HEK293 (cell line): Measurements from ENCODE around the gene UBE4B.
A peak's percentile ranks its signal among the peaks of the same experiment; 100 is the strongest.

ENCODE experiments used
- GFI1B ChIP-seq: fragments of 450-650 bp; formaldehyde crosslinking; IDR thresholded peaks from 2 replicates; pipeline ENCODE4 v1.5.1; 2016; ENCODE audit warnings: missing biosample characterization, missing genetic modification characterization
- IKZF3 ChIP-seq: fragments of 450-650 bp; IDR thresholded peaks from 2 replicates; pipeline ENCODE4 v1.5.0; 2018; ENCODE audit warnings: missing biosample characterization, mild to moderate bottlenecking, missing genetic modification characterization, moderate library complexity
- KLF1 ChIP-seq: fragments of 450-650 bp; formaldehyde crosslinking; IDR thresholded peaks from 2 replicates; pipeline ENCODE4 v1.5.1; 2016; ENCODE audit warnings: missing biosample characterization, missing genetic modification characterization
- KLF10 ChIP-seq: fragments of 450-650 bp; IDR thresholded peaks from 2 replicates; pipeline ENCODE4 v1.5.1; 2018; ENCODE audit warnings: missing biosample characterization, mild to moderate bottlenecking, missing genetic modification characterization
- KLF17 ChIP-seq: fragments of 450-650 bp; formaldehyde crosslinking; IDR thresholded peaks from 2 replicates; pipeline ENCODE4 v1.5.1; 2016; ENCODE audit warnings: missing biosample characterization, missing genetic modification characterization
- SETDB1 ChIP-seq: IDR thresholded peaks from one replicate; pipeline ENCODE4 v1.6.1; 2017; ENCODE audit warnings: mild to moderate bottlenecking, low read length, moderate library complexity, mixed read lengths; ENCODE audit not compliant: insufficient read length
- SP7 ChIP-seq: fragments of 450-650 bp; formaldehyde crosslinking; IDR thresholded peaks from 2 replicates; pipeline ENCODE4 v1.5.1; 2016; ENCODE audit warnings: missing biosample characterization, missing genetic modification characterization
- ZBTB1 ChIP-seq: fragments of 450-650 bp; formaldehyde crosslinking; IDR thresholded peaks from 2 replicates; pipeline ENCODE4 v1.5.1; 2016; ENCODE audit warnings: missing biosample characterization, missing genetic modification characterization
- ZBTB11 ChIP-seq: fragments of 450-650 bp; formaldehyde crosslinking; conservative IDR thresholded peaks from 2 replicates; pipeline ENCODE4 v1.5.1; 2016; ENCODE audit warnings: low read depth, missing biosample characterization, missing genetic modification characterization
- ZFP37 ChIP-seq: fragments of 450-650 bp; formaldehyde crosslinking; IDR thresholded peaks from 2 replicates; pipeline ENCODE4 v1.5.1; 2016; ENCODE audit warnings: missing biosample characterization, missing genetic modification characterization
- ZNF121 ChIP-seq: fragments of 450-650 bp; formaldehyde crosslinking; IDR thresholded peaks from 2 replicates; pipeline ENCODE4 v1.5.1; 2016; ENCODE audit warnings: missing biosample characterization, missing genetic modification characterization
- ZNF138 ChIP-seq: fragments of 450-650 bp; formaldehyde crosslinking; IDR thresholded peaks from 2 replicates; pipeline ENCODE4 v1.5.1; 2016; ENCODE audit warnings: missing biosample characterization, missing genetic modification characterization, borderline replicate concordance
- ZNF140 ChIP-seq: fragments of 450-650 bp; formaldehyde crosslinking; IDR thresholded peaks from 2 replicates; pipeline ENCODE4 v1.5.1; 2016; ENCODE audit warnings: missing biosample characterization, missing genetic modification characterization
- ZNF221 ChIP-seq: fragments of 450-650 bp; formaldehyde crosslinking; IDR thresholded peaks from 2 replicates; pipeline ENCODE4 v1.5.1; 2017; ENCODE audit warnings: missing biosample characterization, missing genetic modification characterization, borderline replicate concordance
- ZNF239 ChIP-seq: fragments of 450-650 bp; formaldehyde crosslinking; IDR thresholded peaks from 2 replicates; pipeline ENCODE4 v1.5.1; 2016; ENCODE audit warnings: missing biosample characterization, missing genetic modification characterization
- ZNF266 ChIP-seq: fragments of 450-650 bp; formaldehyde crosslinking; IDR thresholded peaks from 2 replicates; pipeline ENCODE4 v1.5.1; 2016; ENCODE audit warnings: missing biosample characterization, missing genetic modification characterization, low read depth
- ZNF274 ChIP-seq, 2 experiments: fragments of 200-500 bp in 1 of 2; fragments of 450-650 bp in 1 of 2; sonication (Bioruptor generic) in 1 of 2; formaldehyde crosslinking in 1 of 2; IDR thresholded peaks; 2 replicates each; pipeline versions ENCODE4 v1.5.1 to v1.6.1; 2014 to 2016; ENCODE audit warnings: borderline replicate concordance in 1 of 2, inconsistent platforms in 1 of 2, low read length in 1 of 2, missing biosample characterization in 1 of 2, missing genetic modification characterization in 1 of 2
- ZNF341 ChIP-seq: fragments of 450-650 bp; formaldehyde crosslinking; IDR thresholded peaks from 2 replicates; pipeline ENCODE4; 2016; ENCODE audit warnings: low read depth, missing biosample characterization, missing genetic modification characterization
- ZNF404 ChIP-seq: fragments of 450-650 bp; formaldehyde crosslinking; IDR thresholded peaks from 2 replicates; pipeline ENCODE4 v1.5.1; 2017; ENCODE audit warnings: missing biosample characterization, missing genetic modification characterization
- ZNF426 ChIP-seq: fragments of 450-650 bp; formaldehyde crosslinking; IDR thresholded peaks from 2 replicates; pipeline ENCODE4 v1.5.1; 2017; ENCODE audit warnings: missing biosample characterization, missing genetic modification characterization, mild to moderate bottlenecking, inconsistent platforms, moderate library complexity
- ZNF510 ChIP-seq: fragments of 450-650 bp; formaldehyde crosslinking; IDR thresholded peaks from 2 replicates; pipeline ENCODE4 v1.5.1; 2018; ENCODE audit warnings: mild to moderate bottlenecking, missing genetic modification characterization, missing biosample characterization; ENCODE audit not compliant: insufficient replicate concordance
- ZNF529 ChIP-seq: fragments of 450-650 bp; formaldehyde crosslinking; IDR thresholded peaks from 2 replicates; pipeline ENCODE4 v1.5.1; 2017; ENCODE audit warnings: missing genetic modification characterization, missing biosample characterization; ENCODE audit not compliant: insufficient replicate concordance
- ZNF530 ChIP-seq: fragments of 450-650 bp; formaldehyde crosslinking; IDR thresholded peaks from 2 replicates; pipeline ENCODE4 v1.5.1; 2016; ENCODE audit warnings: low read depth, missing biosample characterization, missing genetic modification characterization
- ZNF544 ChIP-seq: fragments of 450-650 bp; formaldehyde crosslinking; IDR thresholded peaks from 2 replicates; pipeline ENCODE4 v1.5.0; 2017; ENCODE audit warnings: missing biosample characterization, missing genetic modification characterization
- ZNF555 ChIP-seq: fragments of 450-650 bp; formaldehyde crosslinking; conservative IDR thresholded peaks from 2 replicates; pipeline ENCODE4 v1.5.1; 2017; ENCODE audit warnings: missing biosample characterization, mild to moderate bottlenecking, missing genetic modification characterization, inconsistent platforms
- ZNF677 ChIP-seq: fragments of 450-650 bp; IDR thresholded peaks from 2 replicates; pipeline ENCODE4 v1.5.0; 2018; ENCODE audit warnings: missing biosample characterization, mild to moderate bottlenecking, missing genetic modification characterization, moderate library complexity
- ZNF704 ChIP-seq: fragments of 450-650 bp; formaldehyde crosslinking; IDR thresholded peaks from 2 replicates; pipeline ENCODE4 v1.5.1; 2016; ENCODE audit warnings: missing biosample characterization, missing genetic modification characterization
- ZNF777 ChIP-seq: fragments of 450-650 bp; formaldehyde crosslinking; IDR thresholded peaks from 2 replicates; pipeline ENCODE4 v1.5.1; 2017; ENCODE audit warnings: missing biosample characterization, missing genetic modification characterization, borderline replicate concordance
- TF ChIP-seq, protein P1 (sequence below): fragments of 450-650 bp; formaldehyde crosslinking; IDR thresholded peaks from 2 replicates; pipeline ENCODE4 v1.5.1; 2017; ENCODE audit warnings: missing biosample characterization, missing genetic modification characterization
- TF ChIP-seq, protein P2 (sequence below): fragments of 450-650 bp; formaldehyde crosslinking; IDR thresholded peaks from 2 replicates; pipeline ENCODE4 v1.5.1; 2016; ENCODE audit warnings: missing biosample characterization, missing genetic modification characterization, low read depth

The UBE4B gene

GRCh38 chr1:10103193-10103592 lies 70.4 kb downstream of the UBE4B start (continued):
- TF ChIP-seq ZBTB11 (tag by site-specific recombination): peak; percentile 87
- TF ChIP-seq IKZF3 (tag by site-specific recombination): no peak
- TF ChIP-seq ZNF274 (IDR thresholded peaks at IDR 0.05; ENCODE audit: low read length): no peak
- no peak for TF ChIP-seq ZNF274 (tag by site-specific recombination; IDR thresholded peaks at IDR 0.05; ENCODE audit: borderline replicate concordance)
- no peak for TF ChIP-seq ZNF138 (tag by site-specific recombination)
- TF ChIP-seq ZNF704: no peak
- TF ChIP-seq ZFP37 (tag by site-specific recombination): peak; percentile 77
- TF ChIP-seq ZNF555 (tag by site-specific recombination): peak; percentile 92
- no peak for TF ChIP-seq ZNF239 (tag by site-specific recombination)
- TF ChIP-seq ZNF341 (tag by site-specific recombination): 0 out of 2 replicates have a peak, but pooled peaks have one; percentile 20
- TF ChIP-seq SETDB1: no peak
- TF ChIP-seq SP7 (tag by site-specific recombination): no peak
- no peak for TF ChIP-seq ZNF544 (tag by site-specific recombination)
- TF ChIP-seq ZNF121 (tag by site-specific recombination): 0 out of 2 replicates have a peak, but pooled peaks have one; percentile 14
- TF ChIP-seq GFI1B: no peak
- TF ChIP-seq ZBTB1 (tag by site-specific recombination): peak; percentile 62; the same call in 1 of the 2 replicates
- TF ChIP-seq KLF17 (tag by site-specific recombination): no peak
- no peak for TF ChIP-seq ZNF777
- peak; percentile 52 for TF ChIP-seq ZNF529 (tag by site-specific recombination)
- TF ChIP-seq ZNF404 (tag by site-specific recombination): peak; percentile 84; the same call in 1 of the 2 replicates
- TF ChIP-seq ZNF530 (tag by site-specific recombination): 0 out of 2 replicates have a peak, but pooled peaks have one; percentile 41
- TF ChIP-seq, protein P1, sequence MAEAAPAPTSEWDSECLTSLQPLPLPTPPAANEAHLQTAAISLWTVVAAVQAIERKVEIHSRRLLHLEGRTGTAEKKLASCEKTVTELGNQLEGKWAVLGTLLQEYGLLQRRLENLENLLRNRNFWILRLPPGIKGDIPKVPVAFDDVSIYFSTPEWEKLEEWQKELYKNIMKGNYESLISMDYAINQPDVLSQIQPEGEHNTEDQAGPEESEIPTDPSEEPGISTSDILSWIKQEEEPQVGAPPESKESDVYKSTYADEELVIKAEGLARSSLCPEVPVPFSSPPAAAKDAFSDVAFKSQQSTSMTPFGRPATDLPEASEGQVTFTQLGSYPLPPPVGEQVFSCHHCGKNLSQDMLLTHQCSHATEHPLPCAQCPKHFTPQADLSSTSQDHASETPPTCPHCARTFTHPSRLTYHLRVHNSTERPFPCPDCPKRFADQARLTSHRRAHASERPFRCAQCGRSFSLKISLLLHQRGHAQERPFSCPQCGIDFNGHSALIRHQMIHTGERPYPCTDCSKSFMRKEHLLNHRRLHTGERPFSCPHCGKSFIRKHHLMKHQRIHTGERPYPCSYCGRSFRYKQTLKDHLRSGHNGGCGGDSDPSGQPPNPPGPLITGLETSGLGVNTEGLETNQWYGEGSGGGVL (tag by site-specific recombination): no peak
- TF ChIP-seq ZNF426: peak; percentile 94
- no peak; the same call in 1 of the 2 replicates for TF ChIP-seq ZNF221 (tag by site-specific recombination)
- TF ChIP-seq ZNF677: no peak
- TF ChIP-seq, protein P2, sequence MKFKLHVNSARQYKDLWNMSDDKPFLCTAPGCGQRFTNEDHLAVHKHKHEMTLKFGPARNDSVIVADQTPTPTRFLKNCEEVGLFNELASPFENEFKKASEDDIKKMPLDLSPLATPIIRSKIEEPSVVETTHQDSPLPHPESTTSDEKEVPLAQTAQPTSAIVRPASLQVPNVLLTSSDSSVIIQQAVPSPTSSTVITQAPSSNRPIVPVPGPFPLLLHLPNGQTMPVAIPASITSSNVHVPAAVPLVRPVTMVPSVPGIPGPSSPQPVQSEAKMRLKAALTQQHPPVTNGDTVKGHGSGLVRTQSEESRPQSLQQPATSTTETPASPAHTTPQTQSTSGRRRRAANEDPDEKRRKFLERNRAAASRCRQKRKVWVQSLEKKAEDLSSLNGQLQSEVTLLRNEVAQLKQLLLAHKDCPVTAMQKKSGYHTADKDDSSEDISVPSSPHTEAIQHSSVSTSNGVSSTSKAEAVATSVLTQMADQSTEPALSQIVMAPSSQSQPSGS (tag by site-specific recombination): no peak
- TF ChIP-seq ZNF140 (tag by site-specific recombination): peak; percentile 93
- TF ChIP-seq KLF10 (tag by site-specific recombination): no peak
- TF ChIP-seq ZNF510 (tag by site-specific recombination): peak; percentile 89
- no peak for TF ChIP-seq KLF1 (tag by site-specific recombination)
- TF ChIP-seq ZNF266 (tag by site-specific recombination): peak; percentile 68; the same call in 1 of the 2 replicates
